ENCODE results near the gene DDOST.

Gene DDOST

GRCh38 chr1:20661207-20662109 is at the start of gene DDOST:
DDOST (minus strand) TSS chr1:20661369; CDS start chr1:20661350, 19 bp downstream.
- DNase-seq, result peak; percentile 93

GRCh38 chr1:20710469-20711284 is 49.5 kb upstream of the DDOST start:
- no peak for DNase-seq

GRCh38 chr1:20709868-20710267 is 48.7 kb upstream of the DDOST start:
- no peak for DNase-seq

DNA sequence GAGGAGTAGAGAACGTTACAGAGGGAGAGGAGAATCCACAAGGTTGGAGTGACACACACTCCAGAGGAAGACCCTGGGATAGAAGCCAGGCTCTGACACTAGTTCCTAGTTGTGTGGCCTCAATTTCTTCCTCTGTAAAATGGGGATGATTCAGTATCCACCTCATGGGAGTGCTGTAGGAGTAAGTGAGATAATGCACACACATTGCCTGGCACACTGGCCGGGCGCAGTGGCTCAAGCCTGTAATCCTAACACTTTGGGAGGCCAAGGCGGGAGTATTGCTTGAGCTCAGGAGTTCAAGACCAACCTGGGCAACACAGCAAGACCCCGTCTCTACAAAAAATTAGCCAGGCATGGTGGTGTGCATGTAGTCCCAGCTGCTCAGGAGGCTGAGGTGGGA is 47.7 kb upstream of the DDOST start:
- DNase-seq, result no peak

GRCh38 chr1:20708057-20708456 is 46.9 kb upstream of the DDOST start:
- DNase-seq, result no peak

GRCh38 chr1:20706841-20707240 is 45.7 kb upstream of the DDOST start:
- no peak for DNase-seq

DNA sequence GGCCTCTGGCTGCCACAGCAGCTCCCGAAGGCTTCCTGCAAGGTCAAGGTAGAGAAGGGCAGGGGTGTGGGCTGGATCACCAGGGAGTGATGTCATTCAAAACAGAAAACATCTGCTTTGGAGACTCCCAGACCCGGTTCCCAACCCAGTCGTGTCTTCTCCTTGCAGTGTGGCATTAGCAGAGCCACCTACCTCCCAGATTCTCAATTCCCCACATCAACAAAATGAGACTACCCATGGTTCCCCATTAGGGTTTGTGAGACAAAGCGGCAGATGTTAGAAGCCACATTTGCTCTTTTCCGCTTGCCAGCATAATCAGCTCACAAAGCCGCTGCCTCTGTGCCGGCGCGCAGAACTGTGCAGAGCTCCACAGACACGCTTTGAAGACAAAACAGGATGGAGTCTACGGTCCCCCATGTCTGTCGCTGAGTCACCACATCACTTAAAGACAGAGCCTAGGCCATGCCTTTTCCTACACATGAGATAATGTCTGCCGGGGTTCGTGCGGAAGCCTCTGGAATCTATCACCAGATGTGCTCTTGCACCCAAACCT is 44.1 kb upstream of the DDOST start:
- no peak for DNase-seq

- DNase-seq, result no peak
These were observed 43.4 kb upstream of the DDOST start for GRCh38 chr1:20704390-20705202.

DNA sequence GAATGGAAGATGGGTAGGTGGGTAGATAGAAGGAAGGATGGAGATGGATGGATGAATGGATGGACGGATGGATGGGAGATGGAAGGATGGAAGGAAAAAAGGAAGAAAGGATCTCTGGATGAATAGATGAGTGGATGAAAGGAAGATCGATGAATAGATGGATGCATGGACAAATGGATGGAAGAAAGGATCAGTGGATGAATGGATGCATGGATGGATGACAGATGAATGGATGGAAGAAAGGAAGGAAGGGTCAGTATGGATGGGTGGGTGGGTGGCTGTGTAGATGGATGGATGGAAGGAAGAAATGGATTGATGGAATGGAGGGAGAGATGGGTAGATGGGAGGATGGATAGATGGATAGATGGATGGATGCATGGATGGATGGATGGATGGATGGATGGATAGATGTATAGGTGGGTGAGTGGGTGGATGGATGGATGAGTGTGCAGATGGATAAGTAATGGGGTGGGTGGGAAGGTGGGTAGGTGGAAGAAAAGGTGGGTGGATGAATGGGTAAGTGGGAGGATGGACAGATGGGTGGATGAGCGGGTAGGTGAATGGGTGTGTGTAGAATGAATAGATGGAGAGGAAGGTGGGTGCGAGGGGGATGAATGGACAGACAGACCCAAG is 42.1 kb upstream of the DDOST start:
- no peak for DNase-seq

- DNase-seq, result no peak
These were observed 41.2 kb upstream of the DDOST start for GRCh38 chr1:20702416-20702815.

DNA sequence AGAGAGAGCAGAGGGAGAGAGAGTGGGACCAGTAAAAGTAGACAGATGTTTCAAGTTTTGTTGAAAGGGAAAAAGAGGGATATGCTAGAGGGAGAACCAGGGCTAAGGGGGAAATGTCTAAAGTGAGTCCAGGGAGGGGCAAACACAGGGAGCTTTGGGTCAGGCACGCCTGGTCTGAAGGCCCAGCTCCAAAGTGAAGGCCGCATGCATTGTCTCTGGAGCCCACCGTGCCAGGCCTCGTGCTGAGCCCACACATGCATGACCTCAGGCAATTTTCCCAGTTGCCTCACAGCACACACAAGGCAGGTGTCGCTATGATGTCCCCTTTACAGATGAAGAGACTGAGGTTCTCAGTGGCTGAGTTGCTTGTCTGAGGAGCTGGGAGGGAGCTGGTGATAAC is 40.7 kb upstream of the DDOST start:
- no peak for DNase-seq

DNA sequence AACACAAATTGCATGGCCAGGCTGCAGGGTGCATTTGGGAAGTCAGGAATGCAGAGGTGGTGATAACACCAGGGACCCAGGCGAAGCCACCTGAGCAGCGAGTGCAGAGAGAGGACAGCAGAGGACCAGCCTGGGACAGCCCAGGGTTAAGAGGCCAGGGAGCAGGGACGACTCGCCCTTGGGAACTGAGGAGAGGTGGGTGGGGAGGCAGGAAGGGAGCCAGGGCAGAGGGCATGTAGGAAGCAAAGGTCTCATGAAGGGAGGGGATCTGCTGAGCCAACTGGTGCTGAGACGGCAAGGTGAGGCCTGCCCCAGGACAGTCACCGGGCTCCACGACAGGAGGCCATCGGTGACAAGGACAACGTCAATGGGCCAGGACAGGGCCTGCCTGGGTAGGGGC is 40.3 kb upstream of the DDOST start:
- no peak for DNase-seq

DNA sequence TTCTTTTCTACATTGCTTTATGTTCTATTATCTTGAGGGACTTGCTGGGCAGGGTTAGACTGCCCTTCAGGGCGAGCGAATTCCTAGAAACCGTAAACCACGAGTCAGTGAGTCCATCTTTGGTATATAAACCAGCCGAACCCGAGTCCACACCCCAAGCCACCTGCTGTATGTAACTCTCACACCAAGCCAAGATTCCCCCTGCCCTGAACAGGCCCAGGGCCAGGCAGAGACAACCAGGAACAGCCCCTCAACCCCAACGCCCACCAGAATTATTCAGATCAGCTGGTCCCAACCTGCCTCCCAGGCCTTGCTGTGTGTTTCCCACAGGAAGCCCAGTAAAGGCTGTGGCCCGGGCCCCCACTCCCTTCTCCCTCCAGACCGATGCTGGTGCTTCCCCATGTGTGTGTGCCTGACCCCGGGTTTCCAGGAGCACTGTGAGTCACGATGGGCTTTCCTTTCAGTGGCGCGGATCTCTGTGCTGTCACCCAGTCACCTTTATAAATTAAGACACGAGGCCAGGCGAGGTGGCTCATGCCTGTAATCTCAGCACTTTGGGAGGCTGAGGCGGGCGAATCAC is 39.6 kb upstream of the DDOST start:
- no peak for DNase-seq

- no peak for DNase-seq
These were observed 38.4 kb upstream of the DDOST start for GRCh38 chr1:20699558-20699957.

DNA sequence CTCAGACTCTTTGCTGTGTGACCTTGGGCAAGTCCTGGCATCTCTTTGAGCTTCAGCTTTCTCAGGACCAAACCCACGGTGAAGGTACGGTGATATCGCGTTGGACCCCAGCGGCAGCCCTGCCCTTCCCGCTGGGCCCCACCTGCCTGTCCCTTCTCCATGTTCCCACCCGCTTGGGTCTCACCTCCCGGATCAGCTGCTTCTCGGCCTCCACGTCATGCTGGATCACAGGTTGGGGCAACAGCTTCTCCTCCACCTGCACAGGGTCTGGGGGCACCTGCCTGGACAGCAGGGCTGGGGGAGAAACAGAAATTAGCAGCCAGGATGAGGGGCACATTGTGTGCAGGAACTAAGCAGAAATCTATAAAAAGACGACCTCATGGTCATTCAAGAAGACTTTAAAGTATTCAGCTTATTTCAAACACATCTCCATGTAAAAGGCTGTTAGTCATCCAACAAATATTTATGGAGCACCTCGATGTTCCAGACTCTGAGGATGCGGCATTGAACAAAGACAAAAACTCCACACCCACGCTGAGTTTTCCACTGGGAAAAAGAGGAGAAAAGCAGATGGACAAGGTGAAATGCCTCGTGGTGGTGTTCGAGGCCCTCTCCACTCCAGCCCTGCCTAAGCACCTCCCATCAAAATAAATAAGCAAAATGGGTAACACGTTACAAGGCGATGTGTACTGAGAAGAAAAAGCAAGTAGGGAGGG is 37.2 kb upstream of the DDOST start:
- peak; percentile 21 for DNase-seq

- no peak for DNase-seq
These were observed 36.4 kb upstream of the DDOST start for GRCh38 chr1:20697563-20697962.

DNA sequence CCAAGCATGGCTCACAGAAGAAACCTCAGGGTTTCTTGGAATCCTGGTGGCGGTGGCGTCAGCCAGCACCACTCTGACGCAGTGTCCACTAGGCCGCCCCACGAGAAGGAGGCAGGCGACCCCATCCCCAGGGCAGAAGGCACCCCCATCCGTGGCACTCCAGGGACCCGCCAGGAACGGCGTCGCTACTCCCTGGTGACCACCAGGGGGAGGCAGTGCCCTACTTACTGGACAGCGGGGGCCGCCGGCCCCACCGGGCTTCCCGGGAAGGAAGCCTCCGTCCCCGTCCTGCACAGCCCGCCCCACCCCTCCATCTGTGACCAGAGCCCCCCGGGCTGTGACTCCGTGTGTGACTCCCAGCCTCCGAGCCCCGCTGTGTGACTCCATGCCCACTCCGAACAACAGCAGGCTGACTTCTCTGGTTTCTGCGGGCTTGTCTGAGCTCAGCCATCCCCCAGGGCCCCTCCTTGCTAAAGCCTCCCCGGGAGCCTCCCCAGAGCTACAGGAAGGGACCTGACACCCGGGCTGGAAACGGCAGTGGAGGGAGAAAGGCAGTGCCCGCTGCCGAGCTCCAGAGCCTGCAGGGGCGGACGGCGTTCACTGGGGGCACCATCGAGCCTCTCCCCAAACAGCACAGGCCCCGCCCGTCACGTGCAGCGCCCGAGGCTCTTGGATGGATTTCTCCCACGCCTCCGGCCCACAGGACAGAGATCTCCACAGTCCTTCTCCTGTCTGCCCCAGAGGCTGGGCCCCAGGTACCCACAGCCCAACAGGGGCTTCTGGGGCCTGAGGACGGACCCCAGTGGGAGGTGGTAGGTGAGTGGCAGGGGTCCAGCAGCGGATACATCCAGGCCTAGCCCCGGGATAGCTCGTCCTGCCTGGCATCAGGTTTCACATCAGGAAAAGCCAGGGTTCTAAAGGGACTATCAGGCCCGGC is 35.5 kb upstream of the DDOST start:
- DNase-seq, result peak; percentile 84

DNA sequence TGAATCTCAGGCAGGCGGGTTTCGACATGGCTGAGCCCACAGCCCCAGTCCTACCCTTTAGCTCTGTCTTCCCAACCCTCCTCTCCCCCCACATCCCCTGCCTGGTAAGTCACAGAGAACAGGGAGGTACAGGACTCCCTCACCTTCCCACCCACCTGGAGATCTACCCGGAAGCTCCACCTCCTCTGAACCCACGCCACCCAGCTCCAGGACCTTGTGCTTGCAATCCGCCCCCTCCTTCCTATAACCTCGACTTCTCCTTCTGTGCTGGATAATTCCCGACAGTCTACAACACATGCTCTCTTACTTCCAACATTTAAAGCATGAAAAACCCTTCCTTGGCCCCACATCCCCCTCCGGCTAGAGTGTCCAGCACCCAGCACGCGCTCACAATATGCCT is 34.3 kb upstream of the DDOST start:
- DNase-seq, result no peak

GRCh38 chr1:20693623-20694022 is 32.5 kb upstream of the DDOST start:
- no peak for DNase-seq

GRCh38 chr1:20691872-20692271 is 30.7 kb upstream of the DDOST start:
- DNase-seq, result no peak
